Mesenchymal stem cell (in vitro differentiated cells and primary cell): ENCODE data around the gene HES1.

Experiments
- DNase-seq: peaks from one replicate; pipeline ENCODE4 v3.0.0-alpha.2; 2013
- H2AFZ ChIP-seq: one replicate; pipeline ENCODE4 v1.6.1; 2013; ENCODE audit warnings: low read depth, mild to moderate bottlenecking, control low read depth, inconsistent platforms, low read length, moderate library complexity
- H2AK5ac ChIP-seq: 2 replicates; pipeline ENCODE4 v1.6.1; 2013; ENCODE audit warnings: low read length, moderate library complexity, mild to moderate bottlenecking, inconsistent platforms; ENCODE audit not compliant: severe bottlenecking
- H2BK120ac ChIP-seq: one replicate; pipeline ENCODE4 v1.6.1; 2013; ENCODE audit warnings: low read depth, mild to moderate bottlenecking, inconsistent platforms, low read length, moderate library complexity
- H2BK12ac ChIP-seq, 2 experiments: one replicate each; pipeline ENCODE4 v1.6.1; 2013; ENCODE audit warnings: inconsistent platforms in 2 of 2, low read length in 2 of 2, mild to moderate bottlenecking in 2 of 2, moderate library complexity in 2 of 2, control low read depth in 1 of 2
- H2BK15ac ChIP-seq: one replicate; pipeline ENCODE4 v1.6.1; 2013; ENCODE audit warnings: mild to moderate bottlenecking, low read depth, inconsistent platforms; ENCODE audit not compliant: poor library complexity, severe bottlenecking
- H2BK5ac ChIP-seq: 2 replicates; pipeline ENCODE4 v1.6.1; 2013; ENCODE audit warnings: low read depth, mild to moderate bottlenecking, low read length, control low read depth, inconsistent platforms; ENCODE audit not compliant: poor library complexity, severe bottlenecking
- H3K14ac ChIP-seq, 2 experiments: one replicate each; pipeline ENCODE4 v1.6.1; 2013; ENCODE audit warnings: inconsistent platforms in 2 of 2, low read length in 2 of 2, control low read depth in 1 of 2, mild to moderate bottlenecking in 1 of 2, moderate library complexity in 1 of 2
- H3K18ac ChIP-seq, 2 experiments: one replicate each; pipeline ENCODE4 v1.6.1; 2013; ENCODE audit warnings: inconsistent platforms in 2 of 2, low read length in 2 of 2, control low read depth in 1 of 2, low read depth in 1 of 2, mild to moderate bottlenecking in 1 of 2
- H3K23ac ChIP-seq, 2 experiments: one replicate each; pipeline ENCODE4 v1.6.1; 2013; ENCODE audit warnings: inconsistent platforms in 2 of 2, low read length in 2 of 2, mild to moderate bottlenecking in 2 of 2, moderate library complexity in 2 of 2, control low read depth in 1 of 2
- H3K27ac ChIP-seq: 2 replicates; pipeline ENCODE4 v1.5.1; 2013; ENCODE audit warnings: mild to moderate bottlenecking, moderate library complexity, low read length, control low read depth, inconsistent platforms; ENCODE audit not compliant: poor library complexity, severe bottlenecking
- H3K27me3 ChIP-seq, 2 experiments: 2 replicates each; pipeline versions ENCODE4 v1.6.1 to v1.7.0; 2013; ENCODE audit warnings: low read length in 2 of 2, mild to moderate bottlenecking in 2 of 2, moderate library complexity in 2 of 2, control low read depth in 1 of 2, inconsistent platforms in 1 of 2; ENCODE audit not compliant: control insufficient read depth in 1 of 2, insufficient read depth in 1 of 2
- H3K36me3 ChIP-seq, 2 experiments: 2 replicates each; pipeline versions ENCODE4 v1.6.1 to v1.7.0; 2013; ENCODE audit warnings: low read length in 2 of 2, control low read depth in 1 of 2, inconsistent platforms in 1 of 2, low read depth in 1 of 2, mild to moderate bottlenecking in 1 of 2; ENCODE audit not compliant: insufficient read depth in 2 of 2, control insufficient read depth in 1 of 2
- H3K4ac ChIP-seq, 2 experiments: one replicate each; pipeline ENCODE4 v1.6.1; 2013; ENCODE audit warnings: inconsistent platforms in 2 of 2, low read length in 2 of 2, mild to moderate bottlenecking in 2 of 2, moderate library complexity in 2 of 2, control low read depth in 1 of 2, low read depth in 1 of 2
- H3K4me1 ChIP-seq: 2 replicates; pipeline ENCODE4 v1.6.1; 2013; ENCODE audit warnings: low read depth, low read length, control low read depth; ENCODE audit not compliant: control insufficient read depth, insufficient read depth
- H3K4me2 ChIP-seq: 2 replicates; pipeline ENCODE4 v1.6.1; 2013; ENCODE audit warnings: low read length, mild to moderate bottlenecking, inconsistent platforms; ENCODE audit not compliant: poor library complexity, severe bottlenecking
- H3K4me3 ChIP-seq, 2 experiments: 2 replicates each; pipeline versions ENCODE4 v1.5.1 to v1.7.0; 2013; ENCODE audit warnings: low read length in 2 of 2, mild to moderate bottlenecking in 2 of 2, control low read depth in 1 of 2, low read depth in 1 of 2; ENCODE audit not compliant: insufficient read depth in 1 of 2
- H3K79me1 ChIP-seq: replicated peaks from 2 replicates; pipeline ENCODE4 v1.6.1; 2013; ENCODE audit warnings: mild to moderate bottlenecking, control low read depth, low read length, inconsistent platforms; ENCODE audit not compliant: poor library complexity, severe bottlenecking
- H3K9ac ChIP-seq: 2 replicates; pipeline ENCODE4 v1.7.0; 2013; ENCODE audit warnings: mild to moderate bottlenecking, low read length, moderate library complexity
- H3K9me3 ChIP-seq: 2 replicates; pipeline ENCODE4 v1.7.0; 2013; ENCODE audit warnings: mild to moderate bottlenecking, low read length; ENCODE audit not compliant: control insufficient read depth
- H4K8ac ChIP-seq: one replicate; pipeline ENCODE4 v1.6.1; 2013; ENCODE audit warnings: inconsistent platforms, mild to moderate bottlenecking, low read length, moderate library complexity
- H4K91ac ChIP-seq: one replicate; pipeline ENCODE4 v1.6.1; 2013; ENCODE audit warnings: mild to moderate bottlenecking, low read length, inconsistent platforms
- WGBS: methylation state at CpG from one replicate; pipeline ENCODE4 v1.1.7; 2013; ENCODE audit warnings: mixed read lengths; 5-methylcytosine and 5-hydroxymethylcytosine counted together

HES1 gene

DNA sequence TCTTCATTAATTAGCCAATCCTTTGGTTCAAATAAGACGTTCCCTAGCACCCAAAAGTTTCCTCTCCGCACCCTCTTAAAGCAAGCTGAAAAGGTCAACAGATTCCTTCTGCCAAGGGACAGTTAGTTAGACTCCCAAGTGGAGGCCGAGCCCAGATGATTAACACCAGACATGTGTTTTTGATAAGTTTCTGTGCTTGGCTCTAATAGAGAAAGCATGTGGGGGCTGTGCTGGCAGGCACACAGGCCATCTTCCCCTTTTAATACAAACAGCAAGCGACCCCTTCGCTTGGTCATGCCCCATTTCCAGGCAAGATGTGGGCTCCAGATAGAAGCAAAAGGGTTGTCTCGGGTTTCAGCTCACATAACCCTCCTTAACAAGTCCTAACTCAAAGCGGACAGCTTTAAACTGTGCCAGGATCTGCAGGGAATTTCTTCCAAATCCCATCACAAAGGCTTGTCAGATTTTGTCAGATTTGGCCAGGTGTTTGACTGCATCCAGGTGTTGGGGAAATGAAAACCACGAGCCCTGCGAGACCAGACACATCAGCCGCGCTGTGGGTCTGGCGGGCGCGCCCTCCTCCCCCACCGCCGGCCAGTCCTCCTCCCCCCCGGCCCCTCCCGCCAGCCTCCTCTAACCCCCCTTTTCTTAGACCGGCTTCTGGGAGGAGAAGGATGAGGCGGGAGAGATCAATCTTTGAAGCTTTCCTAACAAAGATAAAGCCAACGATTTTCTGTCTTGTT is 3.3 kb downstream of the HES1 start:
- Histone ChIP-seq H3K23ac (peak overlapping the region in 1 of 2 experiments; percentile 64), H3K79me1 (peaks cover 3% of the 10 kb centered on the region), H4K8ac (peak overlapping the region; percentile 82), H3K4me1 (peaks cover 26% of the 10 kb centered on the region), H2BK15ac (no peak overlapping the region), H2BK12ac (peak overlapping the region; percentile 33 to 55), H3K27me3 (no peaks in the 10 kb centered on the region), H3K4ac (peak overlapping the region in 1 of 2 experiments; percentile 56), H3K4me3 (peak overlapping the region in 1 of 2 experiments; percentile 46), H2AFZ (no peak overlapping the region), H2BK120ac (peak overlapping the region; percentile 64), H2BK5ac (peak overlapping the region; percentile 48), H3K18ac (peak overlapping the region; percentile 82 to 88), H4K91ac (peak overlapping the region; percentile 72), H3K9me3 (no peaks in the 10 kb centered on the region), H3K36me3 (peaks cover 0 to 4% of the 10 kb centered on the region in 2 experiments), H3K9ac (peak overlapping the region; percentile 79), H2AK5ac (peak overlapping the region; percentile 55), H3K4me2 (peak overlapping the region; percentile 65), H3K14ac (no peak overlapping the region), H3K27ac (peak overlapping the region; percentile 30)
- DNase-seq: peak; percentile 93
- under 1% methylated on average over 7 of the region's 21 CpGs for WGBS

DNA sequence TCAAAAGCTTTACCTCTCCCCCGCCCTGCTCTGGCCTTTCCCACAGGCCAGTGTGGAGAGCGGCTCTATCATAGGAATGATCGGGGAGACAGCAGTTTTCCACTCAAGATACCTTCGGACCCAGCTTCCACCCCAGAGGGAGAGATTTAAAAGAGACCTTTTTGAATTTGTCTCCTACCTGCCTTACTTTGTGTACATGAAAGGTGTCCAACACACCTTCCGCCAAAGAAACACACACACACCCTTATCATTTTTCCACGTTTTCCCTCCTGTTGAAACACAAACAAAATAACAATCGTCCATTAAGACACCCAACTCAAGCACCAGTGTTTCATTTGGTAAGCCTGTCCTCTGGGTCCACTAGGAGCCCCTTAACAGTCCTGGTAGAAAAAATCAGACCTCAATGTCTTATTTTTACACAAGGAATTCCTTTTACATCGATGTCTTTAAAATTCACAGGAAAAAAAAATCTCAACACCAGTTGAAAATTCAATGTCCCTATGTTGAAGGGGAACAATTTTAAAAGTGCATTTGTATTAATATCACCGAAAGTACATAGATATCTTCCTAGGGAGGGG is 4.0 kb downstream of the HES1 start:
- WGBS: 11% methylated on average over 7 of the region's 9 CpGs
- H2BK5ac ChIP-seq: peak overlapping the region; percentile 32
- no peak overlapping the region for H3K4me3 ChIP-seq

DNA sequence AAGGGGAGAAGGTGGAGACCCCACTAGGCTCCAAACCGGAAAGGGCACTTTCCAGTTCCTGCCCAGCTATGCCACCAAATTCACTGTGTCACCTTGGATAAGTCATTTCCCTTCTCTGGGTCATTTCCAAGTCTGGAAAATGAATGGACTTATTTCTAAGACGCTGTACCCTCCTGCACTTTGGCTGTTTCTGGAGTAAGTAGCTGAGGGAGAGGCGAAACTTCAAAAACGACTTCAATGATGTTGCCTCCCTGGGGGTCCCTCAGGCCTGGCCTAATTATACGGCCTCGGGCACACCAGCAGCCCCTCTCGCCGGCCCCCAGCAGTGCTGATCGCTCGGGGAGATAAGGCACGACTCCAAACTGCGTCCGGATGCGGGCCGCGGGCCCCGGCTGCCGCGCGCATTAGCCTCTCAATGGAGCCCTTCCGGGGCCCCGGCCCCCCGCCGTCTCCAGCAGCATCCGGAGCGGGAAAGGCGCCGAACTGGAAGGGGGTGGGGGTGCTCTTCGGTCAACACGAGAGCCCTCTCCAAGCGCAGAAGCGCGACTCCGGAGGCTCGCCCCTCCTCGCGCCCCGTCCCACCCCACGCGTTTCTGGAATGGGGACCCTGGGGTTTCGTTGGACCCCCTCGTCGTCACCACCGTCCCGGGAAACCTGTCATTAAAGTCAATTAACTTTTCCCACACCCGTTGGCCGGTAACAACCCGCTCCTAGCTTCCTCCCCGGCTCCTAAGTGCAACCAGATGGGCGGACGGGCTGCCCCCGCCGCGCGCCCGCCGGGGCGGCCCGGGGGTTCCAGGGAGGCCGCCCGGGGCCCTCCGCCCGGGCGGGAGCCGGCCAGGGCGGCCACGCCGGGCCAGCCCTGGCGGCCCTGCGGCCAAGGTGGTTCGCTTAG is 4.8 kb downstream of the HES1 start:
- H3K4me3 ChIP-seq: peak overlapping the region; percentile 43 to 54
- H2AFZ ChIP-seq: no peak overlapping the region
- no peak overlapping the region for H3K23ac ChIP-seq
- peaks cover 0 to 4% of the 10 kb centered on the region in 2 experiments for H3K36me3 ChIP-seq
- H4K91ac ChIP-seq: peak overlapping the region; percentile 97
- peak overlapping the region; percentile 93 to 97 for H3K18ac ChIP-seq
- peak overlapping the region; percentile 97 for H4K8ac ChIP-seq
- H2BK5ac ChIP-seq: peak overlapping the region; percentile 100
- H2BK12ac ChIP-seq: peak overlapping the region; percentile 28 to 85
- peaks cover 3% of the 10 kb centered on the region for H3K79me1 ChIP-seq
- peak overlapping the region; percentile 49 for H2AK5ac ChIP-seq
- peak overlapping the region; percentile 62 for H3K9ac ChIP-seq
- peaks cover 0 to 9% of the 10 kb centered on the region in 2 experiments for H3K27me3 ChIP-seq
- peak overlapping the region; percentile 99 for H2BK120ac ChIP-seq
- DNase-seq: peak; percentile 90
- H3K9me3 ChIP-seq: no peaks in the 10 kb centered on the region
- WGBS: 1% methylated on average over 52 of the region's 71 CpGs
- H3K27ac ChIP-seq: peak overlapping the region; percentile 96
- peak overlapping the region; percentile 76 for H3K4me2 ChIP-seq
- H2BK15ac ChIP-seq: peak overlapping the region; percentile 63
- H3K4me1 ChIP-seq: peaks cover 26% of the 10 kb centered on the region
- no peak overlapping the region for H3K14ac ChIP-seq
- peak overlapping the region; percentile 19 to 99 for H3K4ac ChIP-seq

More for the DNA sequence above, 4.0 kb downstream of the HES1 start:
- peak; percentile 78 for DNase-seq
- no peaks in the 10 kb centered on the region for H3K9me3 ChIP-seq
- peak overlapping the region; percentile 25 to 35 for H3K4ac ChIP-seq
- H3K36me3 ChIP-seq: peaks cover 0 to 4% of the 10 kb centered on the region in 2 experiments
- peak overlapping the region; percentile 30 for H3K27ac ChIP-seq
- H3K14ac ChIP-seq: peak overlapping the region in 1 of 2 experiments; percentile 6
- peak overlapping the region; percentile 44 for H3K4me2 ChIP-seq
- peak overlapping the region; percentile 82 to 86 for H3K18ac ChIP-seq
- no peak overlapping the region for H2AFZ ChIP-seq
- peaks cover 0 to 3% of the 10 kb centered on the region in 2 experiments for H3K27me3 ChIP-seq
- H3K4me1 ChIP-seq: peaks cover 26% of the 10 kb centered on the region
- H2BK12ac ChIP-seq: peak overlapping the region; percentile 31 to 40
- no peak overlapping the region for H4K8ac ChIP-seq
- H2AK5ac ChIP-seq: peak overlapping the region; percentile 91
- H2BK15ac ChIP-seq: no peak overlapping the region
- H2BK120ac ChIP-seq: peak overlapping the region; percentile 64
- H3K23ac ChIP-seq: no peak overlapping the region
- H4K91ac ChIP-seq: peak overlapping the region; percentile 7
- H3K9ac ChIP-seq: peak overlapping the region; percentile 9
- H3K79me1 ChIP-seq: peaks cover 3% of the 10 kb centered on the region
